H9 (cell line): ENCODE results near the gene DGCR2. TPM values are rescaled to one million over a fixed set of nuclear protein-coding genes. Genes with fewer than 3 reads are reported as not detected.
A peak's percentile ranks its signal among the peaks of the same experiment; 100 is the strongest.

Experiments
- DNase-seq: peaks from one replicate; pipeline ENCODE4 v3.0.0-alpha.2; 2017
- H2AFZ ChIP-seq: one replicate; pipeline ENCODE4 v1.6.1; 2013; ENCODE audit warnings: mild to moderate bottlenecking, low read length, control low read depth, moderate library complexity
- H2AK5ac ChIP-seq: 2 replicates; pipeline ENCODE4 v1.6.1; 2013; ENCODE audit warnings: low read length, control low read depth, mixed read lengths; ENCODE audit not compliant: insufficient read length
- H2BK120ac ChIP-seq: one replicate; pipeline ENCODE4 v1.6.1; 2013; ENCODE audit warnings: low read depth, mild to moderate bottlenecking, low read length, control low read depth, inconsistent platforms; ENCODE audit not compliant: poor library complexity, severe bottlenecking
- H2BK12ac ChIP-seq: 2 replicates; pipeline ENCODE4 v1.6.1; 2013; ENCODE audit warnings: low read length, control low read depth, mixed read lengths, low read depth; ENCODE audit not compliant: insufficient read length
- H2BK15ac ChIP-seq: 2 replicates; pipeline ENCODE4 v1.6.1; 2013; ENCODE audit warnings: low read depth, low read length, control low read depth
- H2BK20ac ChIP-seq: one replicate; pipeline ENCODE4 v1.6.1; 2013; ENCODE audit warnings: low read depth, mild to moderate bottlenecking, low read length, control low read depth, inconsistent platforms; ENCODE audit not compliant: poor library complexity, severe bottlenecking
- H2BK5ac ChIP-seq: 2 replicates; pipeline ENCODE4 v1.6.1; 2013; ENCODE audit warnings: low read length, control low read depth, mixed read lengths; ENCODE audit not compliant: insufficient read length
- H3K14ac ChIP-seq: 2 replicates; pipeline ENCODE4 v1.6.1; 2013; ENCODE audit warnings: low read length, control low read depth; ENCODE audit not compliant: insufficient read depth
- H3K18ac ChIP-seq: 2 replicates; pipeline ENCODE4 v1.6.1; 2013; ENCODE audit warnings: low read depth, mild to moderate bottlenecking, mixed read lengths, low read length, control low read depth; ENCODE audit not compliant: insufficient read length
- H3K23ac ChIP-seq: 2 replicates; pipeline ENCODE4 v1.6.1; 2013; ENCODE audit warnings: low read length, control low read depth, mixed read lengths, low read depth; ENCODE audit not compliant: insufficient read length
- H3K23me2 ChIP-seq: 2 replicates; pipeline ENCODE4 v1.6.1; 2013; ENCODE audit warnings: low read depth, mild to moderate bottlenecking, mixed read lengths, low read length, control low read depth; ENCODE audit not compliant: insufficient read length, poor library complexity, severe bottlenecking
- H3K27ac ChIP-seq: 2 replicates; pipeline ENCODE4 v1.5.1; 2013; ENCODE audit warnings: low read length, control low read depth, mixed read lengths, low read depth; ENCODE audit not compliant: insufficient read length
- H3K27me3 ChIP-seq: 2 replicates; pipeline ENCODE4 v1.6.1; 2013; ENCODE audit warnings: low read length, control low read depth, inconsistent platforms; ENCODE audit not compliant: insufficient read depth
- H3K4ac ChIP-seq: 2 replicates; pipeline ENCODE4 v1.6.1; 2013; ENCODE audit warnings: low read depth, mild to moderate bottlenecking, control low read depth, inconsistent platforms, low read length, moderate library complexity
- H3K4me1 ChIP-seq: 2 replicates; pipeline ENCODE4 v1.6.1; 2013; ENCODE audit warnings: low read length, control low read depth, inconsistent platforms; ENCODE audit not compliant: insufficient read depth
- H3K4me2 ChIP-seq: 2 replicates; pipeline ENCODE4 v1.6.1; 2013; ENCODE audit warnings: low read length, control low read depth, mixed read lengths; ENCODE audit not compliant: insufficient read length, insufficient read depth
- H3K56ac ChIP-seq: 2 replicates; pipeline ENCODE4 v1.6.1; 2013; ENCODE audit warnings: low read depth, mild to moderate bottlenecking, mixed read lengths, low read length, control low read depth; ENCODE audit not compliant: insufficient read length
- H3K79me1 ChIP-seq: 2 replicates; pipeline ENCODE4 v1.6.1; 2013; ENCODE audit warnings: low read depth, mild to moderate bottlenecking, moderate library complexity, low read length, control low read depth, inconsistent platforms; ENCODE audit not compliant: insufficient read depth, poor library complexity, severe bottlenecking
- H3K79me2 ChIP-seq: 2 replicates; pipeline ENCODE4 v1.6.1; 2013; ENCODE audit warnings: low read length, control low read depth, inconsistent platforms; ENCODE audit not compliant: insufficient read depth
- H3K9ac ChIP-seq: 2 replicates; pipeline ENCODE4 v1.6.1; 2013; ENCODE audit warnings: low read length, control low read depth, mixed read lengths; ENCODE audit not compliant: insufficient read length; ENCODE audit errors: extremely low read depth
- H3K9me3 ChIP-seq: one replicate; pipeline ENCODE4 v1.6.1; 2013; ENCODE audit warnings: low read depth, low read length, inconsistent platforms; ENCODE audit not compliant: control insufficient read depth
- H3T11ph ChIP-seq: one replicate; pipeline ENCODE4 v1.6.1; 2013; ENCODE audit warnings: mild to moderate bottlenecking, low read length, control low read depth, inconsistent platforms
- H4K20me1 ChIP-seq: one replicate; pipeline ENCODE4 v1.6.1; 2013; ENCODE audit not compliant: control insufficient read depth, insufficient read length, insufficient read depth
- H4K5ac ChIP-seq: 2 replicates; pipeline ENCODE4 v1.6.1; 2013; ENCODE audit warnings: low read depth, mild to moderate bottlenecking, mixed read lengths, low read length, control low read depth; ENCODE audit not compliant: insufficient read length
- H4K8ac ChIP-seq: replicated peaks from 2 replicates; pipeline ENCODE4 v1.6.1; 2013; ENCODE audit warnings: low read length, control low read depth, mixed read lengths, low read depth; ENCODE audit not compliant: insufficient read length
- H4K91ac ChIP-seq: 2 replicates; pipeline ENCODE4 v1.6.1; 2013; ENCODE audit warnings: low read depth, mild to moderate bottlenecking, moderate library complexity, mixed read lengths, low read length, control low read depth; ENCODE audit not compliant: insufficient read length
- H3K27ac Mint-ChIP-seq, 3 experiments: 2 replicates in 2 of 3; 3 replicates in 1 of 3; pipeline ENCODE4 v1.8.0; 2020 to 2021; ENCODE audit warnings: mixed read lengths in 3 of 3, mild to moderate bottlenecking in 1 of 3, moderate library complexity in 1 of 3
- H3K27me3 Mint-ChIP-seq: 2 replicates; pipeline ENCODE4 v1.8.0; 2021; ENCODE audit warnings: low read depth, mild to moderate bottlenecking, moderate library complexity, mixed read lengths
- H3K36me3 Mint-ChIP-seq, 3 experiments: 2 replicates in 2 of 3; 3 replicates in 1 of 3; pipeline ENCODE4 v1.8.0; 2020 to 2021; ENCODE audit warnings: low read depth in 3 of 3, mixed read lengths in 3 of 3; ENCODE audit not compliant: insufficient read depth in 1 of 3
- H3K4me1 Mint-ChIP-seq, 2 experiments: 2 replicates each; pipeline ENCODE4 v1.8.0; 2020; ENCODE audit warnings: mixed read lengths in 2 of 2
- H3K4me3 Mint-ChIP-seq, 2 experiments: 2 replicates in 1 of 2; 3 replicates in 1 of 2; pipeline ENCODE4 v1.8.0; 2020 to 2021; ENCODE audit warnings: mild to moderate bottlenecking in 2 of 2, mixed read lengths in 2 of 2, moderate library complexity in 1 of 2
- H3K9me3 Mint-ChIP-seq, 2 experiments: 2 replicates in 1 of 2; 3 replicates in 1 of 2; pipeline ENCODE4 v1.8.0; 2020; ENCODE audit warnings: mild to moderate bottlenecking in 2 of 2, mixed read lengths in 2 of 2, moderate library complexity in 1 of 2
- CTCF ChIP-seq: fragments of 200-600 bp; sonication (generic); conservative IDR thresholded peaks from 3 replicates; pipeline ENCODE4 v1.8.0; 2021; ENCODE audit warnings: antibody characterized with exemption, mild to moderate bottlenecking
- WGBS: extraction: QIAGEN DNeasy Blood & Tissue Kit; methylation state at CpG from one replicate; pipeline ENCODE4 v1.1.7; 2013; ENCODE audit warnings: missing lambda C conversion rate, low lambda C conversion rate, mixed read lengths; ENCODE audit not compliant: insufficient read length; ENCODE audit errors: extremely low coverage; 5-methylcytosine and 5-hydroxymethylcytosine counted together
- total RNA-seq: library from RNA; stranded (reverse); gene quantifications from 2 replicates; pipeline ENCODE4 v1.2.1, GENCODE V29; 2021

DGCR2 gene
- total RNA-seq, 1 experiment from 2014 or later, result 47.2 TPM

- Mint-ChIP-seq H3K27ac (peak overlapping the region in 2 of 3 experiments; percentile 52 to 55; a peak in 3 of 7 replicates), H3K4me3 (no peak overlapping the region), H3K27me3 (no peaks in the 10 kb centered on the region), H3K36me3 (peaks cover 31 to 73% (median 70%) of the 10 kb centered on the region in 3 experiments; a peak in 6 of 7 replicates), H3K4me1 (no peaks in the 10 kb centered on the region), H3K9me3 (no peaks in the 10 kb centered on the region)
- H3K79me1 ChIP-seq, result no peaks in the 10 kb centered on the region
- no peak overlapping the region for H3K4ac ChIP-seq
- no peaks in the 10 kb centered on the region for H3K79me2 ChIP-seq
- H2BK12ac ChIP-seq, result no peak overlapping the region
- no peak overlapping the region for H3K9ac ChIP-seq
- H4K8ac ChIP-seq, result no peak overlapping the region
- H3K27ac ChIP-seq, result no peak overlapping the region
- H3K18ac ChIP-seq, result no peak overlapping the region
- no peak for DNase-seq
- no CpG with 5 or more reads among the region's 4 CpGs for WGBS
- no peak overlapping the region for H2AFZ ChIP-seq
- H3K4me2 ChIP-seq, result no peak overlapping the region
- H2BK5ac ChIP-seq, result no peak overlapping the region
- no peak for TF ChIP-seq CTCF
- no peaks in the 10 kb centered on the region for H3K9me3 ChIP-seq
- H2AK5ac ChIP-seq, result no peak overlapping the region
- no peak overlapping the region for H3K56ac ChIP-seq
- H3K23me2 ChIP-seq, result no peaks in the 10 kb centered on the region
- no peak overlapping the region for H2BK120ac ChIP-seq
- no peak overlapping the region for H3T11ph ChIP-seq
- no peaks in the 10 kb centered on the region for H4K20me1 ChIP-seq
- no peak overlapping the region for H4K5ac ChIP-seq
- H3K4me1 ChIP-seq, result no peaks in the 10 kb centered on the region
- H3K27me3 ChIP-seq, result no peaks in the 10 kb centered on the region
- no peak overlapping the region for H3K23ac ChIP-seq
- no peak overlapping the region for H2BK20ac ChIP-seq
- no peak overlapping the region for H2BK15ac ChIP-seq
- no peak overlapping the region for H4K91ac ChIP-seq
- H3K14ac ChIP-seq, result no peak overlapping the region
Measured at GRCh38 chr22:19057999-19058491, 64.2 kb downstream of the DGCR2 start.
